Measurements from ENCODE around the gene ZSCAN2. TPM values are rescaled to one million over a fixed set of nuclear protein-coding genes. Genes with fewer than 3 reads are reported as not detected.
A peak's percentile ranks its signal among the peaks of the same experiment; 100 is the strongest.

ZSCAN2 gene
- total RNA-seq, 6 donors from 2014 or later: 4.1 to 11.0 (median 5.9) TPM

GRCh38 chr15:84594617-84595290, 6.1 kb upstream of the ZSCAN2 start:
- WGBS, 2 donors: 53 to 85% methylated on average over 3 of the region's 3 CpGs
- DNase-seq: no peak
- H3K4me3 ChIP-seq: no peak overlapping the region

GRCh38 chr15:84595660-84596059, 5.1 kb upstream of the ZSCAN2 start:
- Histone ChIP-seq H3K36me3 (no peaks in the 10 kb centered on the region), H3K9me3 (no peaks in the 10 kb centered on the region), H3K27ac (no peak overlapping the region), H3K27me3 (no peaks in the 10 kb centered on the region), H3K4me3 (no peak overlapping the region), H3K4me1 (peaks cover 0 to 25% (median 10%) of the 10 kb centered on the region in 4 donors)
- 80% methylated on average over 2 of the region's 2 CpGs; no CpG with 5 or more reads in 1 of the 2 donors for WGBS, 2 donors
- TF ChIP-seq POLR2A (IDR thresholded peaks at IDR 0.05) (no peak), CTCF (IDR thresholded peaks at IDR 0.05) (no peak), POLR2AphosphoS5 (IDR thresholded peaks at IDR 0.05) (no peak), EP300 (IDR thresholded peaks at IDR 0.05) (no peak)
- ATAC-seq (ENCODE audit: low FRiP score in 2 of 2) (peak in 1 of 2 donors; percentile 40), DNase-seq (peak in 1 of 2 donors; percentile 58)

More at GRCh38 chr15:84594617-84595290, 6.1 kb upstream of the ZSCAN2 start:
- Histone ChIP-seq H3K27ac (no peak overlapping the region), H3K27me3 (no peaks in the 10 kb centered on the region), H3K4me1 (peaks cover 0 to 21% (median 6%) of the 10 kb centered on the region in 4 donors), H3K36me3 (no peaks in the 10 kb centered on the region), H3K9me3 (no peaks in the 10 kb centered on the region)
- ATAC-seq (ENCODE audit: low FRiP score in 2 of 2): no peak
- TF ChIP-seq POLR2AphosphoS5 (IDR thresholded peaks at IDR 0.05): no peak
- TF ChIP-seq CTCF (IDR thresholded peaks at IDR 0.05): no peak
- TF ChIP-seq POLR2A (IDR thresholded peaks at IDR 0.05): no peak
- TF ChIP-seq EP300 (IDR thresholded peaks at IDR 0.05): no peak

- no peak overlapping the region for H3K27ac ChIP-seq
- TF ChIP-seq POLR2AphosphoS5 (IDR thresholded peaks at IDR 0.05) (no peak), POLR2A (IDR thresholded peaks at IDR 0.05) (no peak), EP300 (IDR thresholded peaks at IDR 0.05) (no peak), CTCF (IDR thresholded peaks at IDR 0.05) (no peak)
- 46 to 60% methylated on average over 3 of the region's 3 CpGs for WGBS, 2 donors
- H3K27me3 ChIP-seq: no peaks in the 10 kb centered on the region
- no peak for ATAC-seq (ENCODE audit: low FRiP score in 2 of 2)
- no peaks in the 10 kb centered on the region for H3K9me3 ChIP-seq
- H3K4me1 ChIP-seq: peaks cover 5 to 31% (median 19%) of the 10 kb centered on the region in 4 donors
- H3K4me3 ChIP-seq: no peak overlapping the region
- no peak for DNase-seq
- H3K36me3 ChIP-seq: no peaks in the 10 kb centered on the region
These were observed 3.5 kb upstream of the ZSCAN2 start for GRCh38 chr15:84597296-84597695.

- Histone ChIP-seq H3K36me3 (no peaks in the 10 kb centered on the region), H3K27me3 (no peaks in the 10 kb centered on the region), H3K9me3 (no peaks in the 10 kb centered on the region), H3K27ac (peak overlapping the region; percentile 20 to 66 (median 44)), H3K4me3 (no peak overlapping the region), H3K4me1 (peaks cover 5 to 31% (median 19%) of the 10 kb centered on the region in 4 donors)
- no peak for TF ChIP-seq CTCF (IDR thresholded peaks at IDR 0.05)
- no peak for TF ChIP-seq POLR2AphosphoS5 (IDR thresholded peaks at IDR 0.05)
- TF ChIP-seq EP300 (IDR thresholded peaks at IDR 0.05): no peak
- ATAC-seq (ENCODE audit: low FRiP score in 2 of 2) (peak in 1 of 2 donors; percentile 37), DNase-seq (no peak)
- whole genome bisulfite sequencing, 2 donors: 70 to 82% methylated on average over 2 of the region's 2 CpGs
These were observed 2.6 kb upstream of the ZSCAN2 start for GRCh38 chr15:84598250-84598649.

- H3K36me3 ChIP-seq: peaks cover 0 to under 1% (median 0%) of the 10 kb centered on the region in 4 donors
- no peaks in the 10 kb centered on the region for H3K27me3 ChIP-seq
- no peak overlapping the region for H3K4me3 ChIP-seq
- TF ChIP-seq CTCF (IDR thresholded peaks at IDR 0.05) (peak in 5 of 6 experiments; percentile 34 to 64 (median 51)), POLR2A (IDR thresholded peaks at IDR 0.05) (no peak)
- no peaks in the 10 kb centered on the region for H3K9me3 ChIP-seq
- H3K27ac ChIP-seq: peak overlapping the region; percentile 20 to 66 (median 44)
- 33 to 67% methylated on average over 1 of the region's 1 CpG for WGBS, 2 donors
- H3K4me1 ChIP-seq: peaks cover 5 to 31% (median 19%) of the 10 kb centered on the region in 4 donors
- DNase-seq (peak in 1 of 2 donors; percentile 30), ATAC-seq (ENCODE audit: low FRiP score in 2 of 2) (no peak)
These were observed 1.8 kb upstream of the ZSCAN2 start for GRCh38 chr15:84598993-84599392.

Measured in upper lobe of left lung (tissue), 6 donors.